Smooth muscle cell (in vitro differentiated cells): Measurements from ENCODE around the gene ZNF48. TPM values are rescaled to one million over a fixed set of nuclear protein-coding genes. Genes with fewer than 3 reads are reported as not detected.
A peak's percentile ranks its signal among the peaks of the same experiment; 100 is the strongest.

Experiments used
- DNase-seq: peaks from one replicate; lab custom pipeline; 2025; ENCODE audit not compliant: unreplicated experiment; lab: John Stamatoyannopoulos, UW
- H2AFZ ChIP-seq: fragments of 200-600 bp; sonication (generic); 2 replicates; pipeline ENCODE4 v1.6.0; 2016; ENCODE audit warnings: antibody characterized with exemption, low read depth, mild to moderate bottlenecking
- H3F3A ChIP-seq: fragments of 200-600 bp; sonication (generic); 2 replicates; pipeline ENCODE4 v1.6.0; 2017; ENCODE audit warnings: antibody characterized with exemption, low read depth
- H3K27ac ChIP-seq: fragments of 200-600 bp; sonication (generic); 2 replicates; pipeline ENCODE4 v1.5.1; 2016; ENCODE audit warnings: low read depth, mild to moderate bottlenecking
- H3K27me3 ChIP-seq: fragments of 200-600 bp; sonication (generic); 2 replicates; pipeline ENCODE4 v1.6.1; 2016; ENCODE audit warnings: low read depth, mild to moderate bottlenecking
- H3K36me3 ChIP-seq: fragments of 200-600 bp; sonication (generic); 2 replicates; pipeline ENCODE4 v1.5.1; 2016; ENCODE audit warnings: low read depth
- H3K4me1 ChIP-seq: fragments of 200-600 bp; sonication (generic); 2 replicates; pipeline ENCODE4 v1.5.1; 2016; ENCODE audit warnings: low read depth
- H3K4me2 ChIP-seq: fragments of 200-600 bp; sonication (generic); 2 replicates; pipeline ENCODE4 v1.6.0; 2016; ENCODE audit warnings: mild to moderate bottlenecking
- H3K4me3 ChIP-seq: fragments of 200-600 bp; sonication (generic); 2 replicates; pipeline ENCODE4 v1.5.1; 2016; ENCODE audit warnings: mild to moderate bottlenecking
- H3K79me2 ChIP-seq: fragments of 200-600 bp; sonication (generic); 2 replicates; pipeline ENCODE4 v1.6.0; 2016; ENCODE audit warnings: low read depth, mild to moderate bottlenecking
- H3K9ac ChIP-seq: fragments of 200-600 bp; sonication (generic); 2 replicates; pipeline ENCODE4 v1.6.0; 2016; ENCODE audit warnings: low read depth
- H3K9me3 ChIP-seq: fragments of 200-600 bp; sonication (generic); replicated peaks from 2 replicates; pipeline ENCODE4 v1.5.1; 2016; ENCODE audit warnings: low read depth
- H4K20me1 ChIP-seq: fragments of 200-600 bp; sonication (generic); 2 replicates; pipeline ENCODE4 v1.6.0; 2016; ENCODE audit warnings: low read depth
- CTCF ChIP-seq: fragments of 200-600 bp; sonication (generic); IDR thresholded peaks from 2 replicates; pipeline ENCODE4 v1.5.1; 2017; ENCODE audit warnings: borderline replicate concordance, mild to moderate bottlenecking, antibody characterized with exemption; ENCODE audit not compliant: insufficient read depth, poor library complexity, severe bottlenecking
- WGBS: methylation state at CpG from one replicate; pipeline ENCODE4 v1.1.7; 2016; ENCODE audit warnings: low lambda C conversion rate; 5-methylcytosine and 5-hydroxymethylcytosine counted together
- polyA plus RNA-seq: library from polyadenylated mRNA; unstranded; fragments of >200 nt; fragmentation: Nextera tagmentation; extraction: Ambion mirVana; gene quantifications from 2 replicates; pipeline ENCODE4 v1.2.1, GENCODE V29; 2016
- total RNA-seq: library from RNA; depleted of rRNA; stranded (reverse); fragments of >200 nt; gene quantifications from 2 replicates; pipeline ENCODE4 v1.2.3, GENCODE V29; 2014

The ZNF48 gene
- total and polyA plus RNA-seq, 2 experiments from 2014 or later, result 8.0 to 9.3 TPM

GRCh38 chr16:30354423-30355143, 40.6 kb upstream of the ZNF48 start:
- peaks cover 15% of the 10 kb centered on the region for H3K79me2 ChIP-seq
- 4% methylated on average over 34 of the region's 36 CpGs for WGBS
- peak overlapping the region; percentile 98 for H3K27ac ChIP-seq
- peak overlapping the region; percentile 83 for H3K4me3 ChIP-seq
- no peaks in the 10 kb centered on the region for H3K27me3 ChIP-seq
- H4K20me1 ChIP-seq, result no peaks in the 10 kb centered on the region
- no peak for DNase-seq
- no peak for TF ChIP-seq CTCF
- peaks cover 3% of the 10 kb centered on the region for H3F3A ChIP-seq
- H3K9ac ChIP-seq, result peak overlapping the region; percentile 94
- no peaks in the 10 kb centered on the region for H3K36me3 ChIP-seq
- H3K4me2 ChIP-seq, result peak overlapping the region; percentile 91
- peaks cover 16% of the 10 kb centered on the region for H3K4me1 ChIP-seq
- peak overlapping the region; percentile 64 for H2AFZ ChIP-seq
- no peaks in the 10 kb centered on the region for H3K9me3 ChIP-seq

GRCh38 chr16:30355144-30355953, 39.9 kb upstream of the ZNF48 start, which contains the start of gene CD2BP2:
Gene CD2BP2 (minus strand): TSS chr16:30355308. CDS start chr16:30354681, 627 bp downstream.
- no peaks in the 10 kb centered on the region for H3K36me3 ChIP-seq
- H3K9me3 ChIP-seq, result no peaks in the 10 kb centered on the region
- peaks cover 16% of the 10 kb centered on the region for H3K4me1 ChIP-seq
- no peaks in the 10 kb centered on the region for H4K20me1 ChIP-seq
- DNase-seq, result peak; percentile 69
- peak within 1 kb of the TSS; percentile 97 for H3K9ac ChIP-seq
- H3K27me3 ChIP-seq, result no peaks in the 10 kb centered on the region
- TF ChIP-seq CTCF, result no peak
- 1% methylated on average over 45 of the region's 45 CpGs for WGBS
- H3K79me2 ChIP-seq, result peaks cover 20% of the 10 kb centered on the region
- peak within 1 kb of the TSS; percentile 98 for H3K27ac ChIP-seq
- H2AFZ ChIP-seq, result peak within 1 kb of the TSS; percentile 64
- H3K4me3 ChIP-seq, result peak within 1 kb of the TSS; percentile 83
- H3F3A ChIP-seq, result peaks cover 3% of the 10 kb centered on the region
- peak within 1 kb of the TSS; percentile 91 for H3K4me2 ChIP-seq

DNA sequence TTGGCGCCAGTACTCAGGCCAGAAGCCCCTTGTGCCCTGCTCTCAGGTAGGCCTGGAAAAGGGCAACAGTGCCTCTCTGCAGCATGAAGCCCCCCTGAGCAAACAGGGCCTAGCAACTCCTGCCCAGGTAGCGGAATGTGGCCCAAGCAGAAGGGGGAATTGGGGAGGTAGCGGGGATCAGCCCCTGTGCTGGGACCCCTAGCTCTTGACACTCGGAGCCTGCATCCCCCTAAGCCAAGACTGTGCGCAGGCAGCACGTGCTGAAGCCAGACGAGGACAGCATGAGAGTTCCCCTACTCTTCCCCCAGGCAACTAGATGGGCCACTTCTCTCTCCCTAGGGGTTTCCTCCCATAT, 39.3 kb upstream of the ZNF48 start:
- no peaks in the 10 kb centered on the region for H3K27me3 ChIP-seq
- no peaks in the 10 kb centered on the region for H3K36me3 ChIP-seq
- H3K4me3 ChIP-seq, result peak overlapping the region; percentile 83
- 61% methylated on average over 7 of the region's 7 CpGs for WGBS
- peak overlapping the region; percentile 98 for H3K27ac ChIP-seq
- peaks cover 3% of the 10 kb centered on the region for H3F3A ChIP-seq
- no peaks in the 10 kb centered on the region for H3K9me3 ChIP-seq
- peak overlapping the region; percentile 97 for H3K9ac ChIP-seq
- H3K79me2 ChIP-seq, result peaks cover 26% of the 10 kb centered on the region
- TF ChIP-seq CTCF, result no peak
- DNase-seq, result no peak
- peaks cover 16% of the 10 kb centered on the region for H3K4me1 ChIP-seq
- H4K20me1 ChIP-seq, result no peaks in the 10 kb centered on the region
- peak overlapping the region; percentile 91 for H3K4me2 ChIP-seq
- H2AFZ ChIP-seq, result no peak overlapping the region
